ENCODE measurements around the gene GDPD1.
"Not testable (repeated sequence)": the region's sequence is repeated elsewhere in the genome, so short reads cannot be mapped to it uniquely, and the experiment has no call there.

The GDPD1 gene

DNA sequence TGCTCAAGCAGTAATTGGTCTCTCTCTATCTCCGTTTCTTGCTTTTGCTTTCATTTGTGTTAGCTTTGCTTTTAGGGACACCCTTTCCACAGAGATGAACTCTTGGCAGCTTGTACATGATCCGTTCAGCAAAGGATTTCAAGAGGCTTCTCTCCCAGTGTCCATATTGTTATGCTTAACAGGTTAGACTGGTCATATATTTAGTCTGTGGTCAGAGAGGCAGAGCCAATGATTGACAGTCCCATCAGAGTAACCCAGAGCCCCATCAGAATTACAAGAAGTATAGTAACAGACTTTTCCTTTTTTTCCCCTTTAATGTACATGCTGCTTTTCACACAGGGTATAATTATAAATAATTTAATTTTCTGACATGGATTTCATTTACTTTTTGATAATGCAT lies 34.4 kb downstream of the GDPD1 start:
- DNase-seq = no peak

DNA sequence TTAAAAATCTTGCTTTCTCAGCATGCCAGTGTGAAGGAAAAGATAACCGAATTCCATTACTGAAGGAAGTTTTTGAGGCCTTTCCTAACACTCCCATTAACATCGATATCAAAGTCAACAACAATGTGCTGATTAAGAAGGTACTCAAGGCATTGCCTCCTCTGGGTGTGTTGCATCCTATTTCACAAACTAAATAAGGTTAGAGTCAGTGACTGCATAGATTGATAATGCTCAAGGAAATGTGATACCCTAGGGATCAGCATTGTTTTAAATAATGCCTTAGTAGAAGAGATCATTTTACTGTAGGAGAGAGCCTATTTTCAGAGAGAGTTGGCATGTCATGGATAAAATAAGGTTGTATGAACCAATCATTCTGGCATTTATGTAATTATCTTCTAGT lies 36.8 kb downstream of the GDPD1 start:
- DNase-seq = no peak

DNA sequence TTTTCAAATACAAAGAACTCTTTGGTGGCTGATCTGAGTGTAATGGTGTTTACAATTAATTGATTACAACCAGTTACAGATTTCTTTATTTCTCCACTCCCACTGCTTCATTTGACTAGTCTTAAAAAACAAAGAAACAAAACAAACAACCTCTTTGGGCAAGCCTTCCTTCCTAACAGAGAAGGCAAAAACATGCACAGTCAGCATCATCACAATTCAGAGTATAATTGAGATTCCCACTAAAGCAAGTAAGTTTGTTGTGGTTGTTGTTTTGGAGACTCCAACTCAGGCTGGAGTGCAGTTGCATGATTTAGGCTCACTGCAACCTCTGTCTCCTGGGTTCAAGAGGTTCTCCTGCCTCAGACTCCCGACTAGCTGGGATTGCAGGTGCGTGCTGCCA lies 40.4 kb downstream of the GDPD1 start:
- DNase-seq = no peak

DNA sequence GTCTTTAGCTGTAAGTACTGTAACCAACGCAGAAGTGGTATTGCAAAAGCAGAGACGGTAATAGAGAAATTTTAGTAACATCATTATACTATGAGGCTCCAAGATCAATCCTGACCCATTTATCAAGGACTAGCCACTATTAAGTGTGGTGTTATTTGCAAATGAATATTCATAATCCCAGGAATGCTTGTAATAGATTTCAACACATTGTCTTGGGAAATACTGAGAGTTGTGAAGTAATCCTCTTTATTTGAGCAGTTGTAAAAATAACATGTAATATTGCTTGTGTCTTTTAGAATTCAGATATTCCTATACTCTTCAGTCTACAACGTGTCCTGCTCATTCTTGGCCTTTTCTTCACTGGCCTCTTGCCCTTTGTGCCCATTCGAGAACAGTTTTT lies 46.4 kb downstream of the GDPD1 start:
- DNase-seq = no peak

DNA sequence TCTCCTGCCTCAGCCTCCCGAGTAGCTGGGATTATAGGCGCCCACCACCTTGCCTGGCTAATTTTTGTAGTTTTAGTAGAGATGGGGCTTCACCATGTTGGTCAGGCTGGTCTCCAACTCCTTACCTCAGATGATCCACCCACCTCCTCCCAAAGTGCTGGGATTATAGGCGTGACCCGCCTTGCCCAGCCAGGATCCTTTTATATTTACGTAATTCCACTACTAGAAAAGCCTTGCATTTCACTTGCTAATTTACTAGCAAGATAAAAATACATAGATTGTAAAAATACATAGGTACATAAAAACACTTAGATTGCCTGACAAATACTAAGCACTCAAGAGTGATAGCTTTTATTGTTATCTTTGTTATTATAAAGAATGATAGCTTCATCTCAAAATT lies 47.5 kb downstream of the GDPD1 start:
- no peak for DNase-seq

DNA sequence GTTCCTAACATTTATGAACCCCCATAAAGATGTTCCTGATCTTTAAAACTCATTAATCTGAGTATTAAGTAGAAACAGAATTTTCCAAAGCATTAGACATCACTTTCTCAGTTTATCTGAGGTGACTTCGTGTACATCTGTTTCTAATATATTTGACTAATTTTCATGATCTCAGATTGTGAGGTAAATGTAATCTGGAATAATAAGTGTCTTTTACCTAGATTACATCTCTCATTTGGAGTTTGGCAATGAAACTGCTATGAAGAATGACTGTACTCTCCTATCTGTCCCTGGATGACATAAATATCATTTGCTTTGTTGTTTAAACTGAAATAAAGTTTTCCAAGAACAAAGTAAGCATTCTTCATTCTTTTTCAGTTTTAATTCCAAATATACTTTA lies 55.3 kb downstream of the GDPD1 start:
- DNase-seq = no peak

DNA sequence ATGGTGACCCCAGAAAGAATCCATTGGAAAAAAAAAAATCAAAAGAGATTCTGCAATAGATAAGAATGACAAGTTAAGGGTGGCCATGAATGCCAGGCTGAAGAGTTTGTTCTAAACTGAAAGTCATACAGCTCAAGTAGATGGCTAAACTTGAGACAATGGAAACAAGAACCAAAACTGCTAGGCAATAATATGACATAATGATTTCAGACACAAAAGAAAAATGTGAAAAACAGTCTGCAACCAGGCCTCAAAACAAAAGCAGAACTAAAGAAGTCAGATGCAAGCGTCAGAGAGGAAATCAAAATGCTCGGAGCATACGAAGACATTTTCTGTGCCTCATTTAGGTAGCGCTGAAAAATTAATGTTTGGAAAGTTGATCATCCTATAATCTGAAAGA lies 56.7 kb downstream of the GDPD1 start:
- DNase-seq = no peak

DNA sequence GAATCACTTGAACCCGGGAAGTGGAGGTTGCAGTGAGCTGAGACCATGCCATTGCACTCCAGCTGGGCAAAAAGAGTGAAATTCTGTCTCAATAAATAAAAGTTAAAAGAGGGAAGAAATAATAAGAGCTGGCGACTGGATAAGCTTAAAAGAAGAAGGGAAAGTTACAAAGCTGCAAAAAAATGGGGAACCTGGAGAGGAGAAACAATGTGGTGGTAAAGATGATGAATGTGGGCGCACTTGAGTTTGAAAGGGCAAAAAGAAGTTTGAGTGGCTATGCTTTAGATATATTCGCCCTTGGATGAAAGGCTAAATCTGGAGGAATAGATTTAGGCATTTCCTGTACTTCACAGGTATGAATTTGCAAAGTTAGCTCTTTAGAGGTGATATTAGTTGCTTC lies 58.1 kb downstream of the GDPD1 start:
- no peak for DNase-seq

DNA sequence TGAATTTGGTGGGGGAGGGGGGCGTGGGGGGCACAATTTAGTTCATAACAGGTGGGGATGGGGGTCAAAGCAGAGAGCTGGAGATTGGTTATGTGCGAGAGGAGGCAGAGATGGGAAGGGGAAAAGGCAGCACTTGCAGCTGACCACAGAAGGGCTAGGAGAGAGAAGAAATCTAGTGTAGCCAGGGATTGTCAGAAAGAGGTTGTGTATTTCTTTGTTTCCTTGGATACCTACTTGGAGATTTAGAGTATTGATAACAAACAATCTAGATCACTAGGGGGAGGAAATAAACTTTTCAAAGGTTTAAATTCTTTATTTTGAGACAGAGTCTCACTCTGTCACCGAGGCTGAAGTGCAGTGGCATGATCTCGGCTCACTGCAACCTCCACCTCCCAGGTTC lies 64.0 kb downstream of the GDPD1 start:
- DNase-seq = no peak

DNA sequence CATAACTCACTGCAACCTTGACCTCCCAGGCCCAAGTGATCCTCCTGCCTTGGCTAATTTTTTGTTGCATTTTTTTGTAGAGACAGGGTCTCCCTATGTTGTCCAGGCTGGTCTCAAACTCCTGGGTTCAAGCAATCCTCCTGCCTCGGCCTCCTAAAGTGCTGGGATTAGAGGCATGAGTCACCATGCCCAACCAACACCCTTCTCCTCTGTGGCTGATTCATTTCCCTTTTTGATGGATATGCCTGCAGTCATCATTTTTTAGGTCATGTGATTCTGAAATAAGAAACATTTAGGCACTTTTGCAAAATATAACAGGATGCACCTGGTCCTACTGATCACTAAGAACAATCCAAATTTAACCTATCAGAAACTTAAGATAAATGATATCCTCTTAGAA lies 67.1 kb downstream of the GDPD1 start:
- no peak for DNase-seq

DNA sequence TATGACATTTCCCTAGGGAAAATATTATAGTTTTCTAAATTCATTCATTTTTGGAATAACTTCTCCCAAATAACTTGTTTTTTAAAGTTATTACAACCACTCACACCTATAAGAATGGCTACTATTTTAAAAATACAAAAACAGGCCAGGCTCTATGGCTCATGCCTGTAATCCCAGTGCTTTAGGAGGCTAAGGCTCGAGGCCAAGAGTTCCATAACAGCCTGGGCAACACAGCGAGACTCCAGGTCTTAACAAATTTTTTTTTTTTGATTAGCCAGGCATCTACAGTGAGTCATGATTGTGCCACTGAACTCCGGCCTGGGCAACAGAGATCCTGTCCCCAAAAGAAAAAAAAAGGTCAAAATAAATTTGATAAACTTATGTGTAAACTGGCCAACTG lies 67.6 kb downstream of the GDPD1 start:
- DNase-seq = no peak

DNA sequence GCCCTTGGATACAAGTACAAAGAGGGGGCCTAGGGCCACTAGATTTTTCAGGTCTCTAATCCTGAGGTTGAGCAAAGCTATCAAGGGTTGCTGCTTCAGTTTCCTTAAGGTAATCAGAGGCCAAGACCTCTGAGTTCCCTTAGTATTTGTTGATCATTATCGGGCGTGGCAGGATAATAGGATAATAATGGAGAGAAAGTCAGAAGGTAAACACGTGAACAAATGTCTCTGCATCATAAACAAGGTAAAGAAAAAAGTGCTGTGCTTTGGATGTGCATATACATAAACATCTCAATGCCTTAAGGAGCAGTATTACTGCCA lies 69.6 kb downstream of the GDPD1 start:
- peak; percentile 51 for DNase-seq

DNA sequence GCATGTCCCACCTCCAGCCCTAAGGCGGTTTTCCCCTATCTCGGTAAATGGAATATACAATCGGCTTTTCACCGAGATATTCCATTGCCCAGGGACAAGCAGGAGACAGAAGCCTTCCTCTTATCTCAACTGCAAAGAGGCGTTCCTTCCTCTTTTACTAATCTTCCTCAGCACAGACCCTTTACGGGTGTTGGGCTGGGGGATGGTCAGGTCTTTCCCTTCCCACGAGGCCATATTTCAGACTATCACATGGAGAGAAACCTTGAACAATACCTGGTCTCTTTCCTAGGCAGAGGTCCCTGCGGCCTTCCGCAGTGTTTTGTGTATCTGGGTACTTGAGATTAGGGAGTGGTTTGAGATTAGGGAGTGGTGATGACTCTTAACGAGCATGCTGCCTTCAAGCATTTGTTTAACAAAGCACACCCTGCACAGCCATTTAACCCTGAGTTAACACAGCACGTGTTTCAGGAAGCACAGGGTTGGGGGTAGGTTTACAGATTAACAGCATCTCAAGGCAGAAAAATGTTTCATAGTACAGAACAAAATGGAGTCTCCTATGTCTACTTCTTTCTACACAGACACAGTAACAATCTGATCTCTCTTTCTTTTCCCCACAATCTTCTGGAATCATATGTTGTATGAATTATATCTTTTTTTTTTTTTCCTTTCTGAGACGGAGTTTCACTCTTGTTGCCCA lies 70.1 kb downstream of the GDPD1 start:
- DNase-seq = peak; percentile 63

DNA sequence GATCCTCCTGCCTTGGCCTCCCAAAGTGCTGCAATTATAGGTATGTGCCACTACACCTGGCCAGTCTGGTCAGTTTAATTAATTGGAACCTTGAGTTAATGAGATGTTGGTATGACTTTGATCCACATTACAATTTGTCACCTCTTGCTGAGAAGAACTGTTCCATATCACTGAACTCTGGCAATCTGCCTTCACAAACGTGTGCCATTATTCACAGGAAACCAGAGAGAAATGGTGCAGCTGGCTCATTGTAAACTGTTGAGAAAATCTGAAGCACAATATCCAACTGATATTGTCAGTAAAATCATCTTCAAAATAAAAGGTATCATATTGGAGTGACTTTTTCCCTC lies 71.8 kb downstream of the GDPD1 start:
- peak; percentile 24 for DNase-seq

DNA sequence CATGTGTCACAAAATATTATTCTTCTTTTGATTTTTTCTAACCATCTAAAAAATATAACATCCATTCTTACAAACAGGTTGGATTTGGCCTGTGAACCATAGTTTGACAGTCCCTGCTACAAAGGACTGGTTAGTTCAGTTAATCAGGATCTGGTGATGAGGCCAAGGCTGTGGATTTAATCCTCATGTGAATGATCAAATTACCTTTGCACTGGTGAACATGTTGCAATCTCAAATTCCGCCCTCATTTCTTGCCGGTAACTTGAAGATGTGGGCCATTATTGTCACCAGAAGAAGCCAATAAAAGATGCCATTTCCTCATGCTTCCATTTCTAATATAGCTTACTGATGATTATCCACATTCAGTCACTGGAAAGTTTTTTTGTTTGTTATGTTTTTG lies 75.9 kb downstream of the GDPD1 start:
- DNase-seq = no peak

DNA sequence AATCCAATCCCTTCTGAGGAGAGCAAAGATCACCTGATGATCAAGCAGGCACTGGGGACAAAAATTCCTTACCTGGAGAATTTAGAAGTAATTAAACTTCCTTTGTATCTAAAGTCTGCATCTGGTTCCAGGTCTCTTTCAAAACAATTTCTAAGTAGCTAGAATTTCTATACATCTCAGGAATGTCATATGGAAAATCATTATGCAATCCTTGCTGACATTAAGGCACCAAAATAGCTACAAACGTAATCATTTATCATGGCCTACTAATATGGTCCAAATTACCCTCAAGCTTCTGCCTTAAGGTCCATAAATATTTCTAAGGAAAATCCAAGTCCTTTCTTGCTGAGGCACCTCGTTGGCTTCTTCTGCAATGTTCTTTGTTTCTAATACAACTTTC lies 78.2 kb downstream of the GDPD1 start:
- DNase-seq = no peak

DNA sequence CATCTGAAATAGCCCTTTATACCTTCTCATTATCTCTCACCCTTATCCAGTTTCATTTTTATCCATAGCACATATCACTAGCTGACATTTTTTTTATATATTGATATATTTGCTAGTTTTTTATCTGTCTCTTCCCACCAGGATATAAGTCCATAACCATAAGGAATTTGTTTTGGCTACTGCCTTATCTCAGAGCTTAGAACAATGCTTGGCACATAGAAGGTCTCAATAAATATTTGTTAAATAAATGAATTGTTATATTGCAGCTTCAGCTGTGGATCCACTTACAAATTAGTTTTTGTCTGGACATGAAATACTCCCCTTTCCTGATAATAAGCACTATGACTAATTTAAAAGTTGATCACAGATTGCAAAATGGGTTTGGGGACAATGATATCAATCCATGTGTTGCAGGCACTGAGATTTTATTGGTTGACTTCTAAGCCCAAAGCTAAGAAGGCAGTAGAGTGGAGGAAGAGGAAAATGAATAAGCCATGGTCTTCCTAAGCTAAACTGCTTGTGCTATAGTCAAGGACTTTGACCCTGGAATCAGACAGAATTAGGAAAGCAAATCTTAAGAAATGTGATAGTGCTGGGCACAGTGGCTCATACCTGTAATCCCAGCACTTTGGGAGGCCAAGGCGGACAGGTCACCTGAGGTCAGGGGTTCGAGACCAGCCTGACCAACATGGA lies 79.2 kb downstream of the GDPD1 start:
- no peak for DNase-seq

DNA sequence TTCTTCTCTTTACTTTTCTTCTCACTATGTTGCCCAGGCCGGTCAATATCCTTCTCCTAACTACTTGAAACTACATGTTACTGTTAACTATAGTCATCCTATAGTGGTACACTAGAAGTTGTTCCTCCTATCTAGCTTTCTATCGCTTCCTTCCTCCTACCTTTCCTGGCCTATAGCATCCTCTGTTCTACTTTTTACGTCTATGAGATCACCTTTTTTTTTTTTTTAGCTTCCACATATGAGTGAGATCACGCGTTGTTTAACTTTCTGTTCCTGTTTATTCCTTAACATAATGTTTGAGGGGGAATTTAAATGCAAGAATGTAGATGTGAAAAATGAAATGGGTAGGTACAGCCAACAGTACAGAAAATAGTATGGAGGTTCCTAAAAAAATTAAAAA lies 80.6 kb downstream of the GDPD1 start:
- no peak for DNase-seq

DNA sequence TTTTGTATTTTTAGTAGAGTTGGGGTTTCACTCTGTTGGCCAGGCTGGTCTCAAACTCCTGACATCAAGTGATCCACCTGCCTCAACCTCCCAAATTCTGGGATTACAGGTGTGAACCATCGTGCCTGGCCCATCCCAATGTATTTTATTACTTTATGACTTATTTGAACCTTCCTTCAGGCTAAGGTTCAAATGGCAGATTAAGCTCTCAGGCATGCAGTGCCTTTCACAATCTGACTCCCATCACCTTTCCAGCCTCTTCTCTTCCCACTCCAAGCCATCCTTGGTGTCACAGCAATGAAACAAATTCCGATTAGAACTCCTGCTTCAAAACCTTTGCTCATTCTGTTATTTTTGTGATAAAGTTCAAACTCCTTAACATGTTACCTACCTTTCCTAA lies 84.5 kb downstream of the GDPD1 start:
- DNase-seq = no peak

DNA sequence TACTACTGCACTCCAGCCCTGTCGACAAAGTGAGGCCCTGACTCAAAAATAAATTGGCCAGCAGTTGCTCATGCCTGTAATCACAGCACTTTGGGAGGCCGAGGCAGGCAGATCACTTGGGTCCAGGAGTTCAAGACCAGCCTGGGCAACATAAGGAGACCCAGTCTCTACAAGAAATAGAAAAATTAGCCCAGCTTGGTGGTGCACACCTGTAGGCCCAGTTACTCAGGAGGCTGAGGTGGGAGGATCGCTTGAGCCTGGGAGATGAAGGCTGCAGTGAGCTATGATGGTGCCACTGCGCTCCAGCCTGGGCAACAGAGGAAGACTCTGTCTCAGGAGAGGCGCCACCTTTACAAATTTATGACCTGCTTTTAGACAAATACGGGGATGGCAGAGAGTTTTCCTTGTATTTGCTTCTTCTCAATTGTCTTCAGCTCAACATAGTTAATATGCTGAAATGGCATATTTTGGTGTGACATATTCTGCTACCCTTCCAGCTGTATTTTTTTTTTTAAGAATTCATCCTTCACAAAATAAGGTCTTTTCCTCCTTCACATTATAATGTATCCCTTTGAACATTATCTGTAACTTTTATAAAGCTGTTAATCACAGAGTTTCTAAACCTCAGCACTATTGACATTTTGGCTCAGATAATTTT lies 90.1 kb downstream of the GDPD1 start:
- DNase-seq = no peak

DNA sequence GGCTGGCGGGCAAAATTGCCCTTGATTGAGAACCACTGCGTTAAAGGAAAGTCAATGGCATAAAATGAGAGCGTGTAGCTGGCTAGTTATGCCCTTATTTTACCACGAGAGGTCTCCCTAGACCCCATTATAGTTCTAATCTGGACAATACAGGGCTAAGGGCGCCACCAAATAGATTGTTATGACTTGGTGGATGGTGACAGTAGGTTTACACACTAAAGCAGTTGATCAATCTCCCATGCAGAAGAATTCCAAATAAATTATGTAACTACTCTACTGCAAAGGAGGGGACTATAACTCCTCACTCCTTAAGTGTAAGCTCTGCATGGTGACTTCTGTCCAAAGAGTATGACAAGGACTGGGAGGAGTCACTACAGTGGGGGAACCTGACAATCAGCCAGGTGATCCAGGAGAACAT lies 90.7 kb downstream of the GDPD1 start:
- peak; percentile 87 for DNase-seq

DNA sequence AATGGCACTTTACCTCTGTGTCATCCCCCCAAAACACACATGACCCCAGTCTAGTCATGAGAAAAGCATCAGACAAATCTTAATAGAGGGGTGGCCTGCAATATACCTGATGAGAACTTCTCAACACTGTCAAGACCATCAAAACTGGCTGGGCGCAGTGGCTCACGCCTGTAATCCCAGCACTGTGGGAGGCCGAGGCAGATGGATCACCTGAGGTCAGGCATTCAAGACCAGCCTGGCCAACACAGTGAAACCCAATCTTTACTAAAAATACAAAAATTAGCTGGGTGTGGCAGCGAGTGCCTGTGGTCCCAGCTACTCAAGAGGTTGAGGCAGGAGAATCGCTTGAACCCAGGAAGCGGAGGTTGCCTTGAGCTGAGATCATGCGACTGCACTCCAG lies 91.2 kb downstream of the GDPD1 start:
- DNase-seq = not testable (repeated sequence)

DNA sequence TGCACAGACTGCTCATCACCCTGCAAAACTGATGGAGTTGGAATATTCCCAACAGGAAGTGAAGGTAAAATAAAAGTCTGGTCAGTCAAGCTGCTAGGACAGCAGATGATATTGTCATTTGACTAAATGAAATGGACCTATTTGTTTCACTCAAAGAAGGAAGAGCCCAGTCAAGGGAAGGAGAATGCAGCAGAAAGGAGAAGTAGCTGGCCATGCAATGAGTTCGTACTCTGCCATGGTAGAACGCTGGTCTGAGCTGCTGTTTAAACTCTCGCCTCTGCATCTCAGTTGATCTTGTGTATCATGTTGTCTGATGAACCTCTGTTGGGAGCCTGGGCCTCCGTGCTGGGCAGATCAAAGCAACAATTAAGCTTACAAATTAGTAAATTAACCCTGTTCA lies 95.6 kb downstream of the GDPD1 start:
- no peak for DNase-seq
